ENCODE measurements around the gene CTNNBL1.

DNA sequence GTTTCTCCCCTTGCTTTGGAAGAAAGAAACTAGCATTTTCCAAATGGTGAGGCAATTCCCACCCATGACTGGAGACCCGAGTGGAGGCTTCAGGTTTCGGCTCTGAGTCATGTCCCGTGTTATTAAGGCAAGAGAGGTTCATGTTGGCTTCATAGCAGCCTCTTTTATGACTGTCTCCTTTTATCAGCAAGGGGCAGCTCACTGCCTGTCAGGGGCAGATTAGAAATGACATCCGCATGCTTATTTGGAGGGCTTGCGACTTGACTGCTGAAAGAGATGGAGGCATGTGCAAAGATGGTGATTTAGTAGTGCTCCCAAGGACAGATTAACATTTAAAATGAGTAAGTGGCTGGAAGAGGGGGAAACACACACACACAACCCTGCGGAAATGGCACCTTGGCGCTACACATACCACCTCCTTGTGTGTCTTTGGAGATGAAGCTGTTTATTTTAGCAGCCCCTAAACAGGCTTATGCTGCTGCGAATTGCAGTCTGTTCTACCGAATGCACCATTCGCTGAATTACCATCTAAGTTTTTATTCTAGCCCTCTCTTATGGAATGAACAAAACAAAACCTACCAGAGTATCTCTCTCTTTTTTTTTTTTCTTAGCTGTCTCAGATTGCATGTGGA lies 157.0 kb downstream of the CTNNBL1 start:
- TF ChIP-seq, protein P1, sequence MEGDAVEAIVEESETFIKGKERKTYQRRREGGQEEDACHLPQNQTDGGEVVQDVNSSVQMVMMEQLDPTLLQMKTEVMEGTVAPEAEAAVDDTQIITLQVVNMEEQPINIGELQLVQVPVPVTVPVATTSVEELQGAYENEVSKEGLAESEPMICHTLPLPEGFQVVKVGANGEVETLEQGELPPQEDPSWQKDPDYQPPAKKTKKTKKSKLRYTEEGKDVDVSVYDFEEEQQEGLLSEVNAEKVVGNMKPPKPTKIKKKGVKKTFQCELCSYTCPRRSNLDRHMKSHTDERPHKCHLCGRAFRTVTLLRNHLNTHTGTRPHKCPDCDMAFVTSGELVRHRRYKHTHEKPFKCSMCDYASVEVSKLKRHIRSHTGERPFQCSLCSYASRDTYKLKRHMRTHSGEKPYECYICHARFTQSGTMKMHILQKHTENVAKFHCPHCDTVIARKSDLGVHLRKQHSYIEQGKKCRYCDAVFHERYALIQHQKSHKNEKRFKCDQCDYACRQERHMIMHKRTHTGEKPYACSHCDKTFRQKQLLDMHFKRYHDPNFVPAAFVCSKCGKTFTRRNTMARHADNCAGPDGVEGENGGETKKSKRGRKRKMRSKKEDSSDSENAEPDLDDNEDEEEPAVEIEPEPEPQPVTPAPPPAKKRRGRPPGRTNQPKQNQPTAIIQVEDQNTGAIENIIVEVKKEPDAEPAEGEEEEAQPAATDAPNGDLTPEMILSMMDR (conservative IDR thresholded peaks at IDR 0.05; ENCODE audit: low read depth, low read length): no peak
- no peak for TF ChIP-seq EZH2 (IDR thresholded peaks at IDR 0.05; ENCODE audit: low read length, unreplicated experiment)
